ENCODE measurements around the gene C19orf81. TPM values are rescaled to one million over a fixed set of nuclear protein-coding genes. Genes with fewer than 3 reads are reported as not detected.

The C19orf81 gene
- total and polyA plus RNA-seq, 7 donors: 0.50 to 1.8 (median 1.0) TPM; not detected in 3

DNA sequence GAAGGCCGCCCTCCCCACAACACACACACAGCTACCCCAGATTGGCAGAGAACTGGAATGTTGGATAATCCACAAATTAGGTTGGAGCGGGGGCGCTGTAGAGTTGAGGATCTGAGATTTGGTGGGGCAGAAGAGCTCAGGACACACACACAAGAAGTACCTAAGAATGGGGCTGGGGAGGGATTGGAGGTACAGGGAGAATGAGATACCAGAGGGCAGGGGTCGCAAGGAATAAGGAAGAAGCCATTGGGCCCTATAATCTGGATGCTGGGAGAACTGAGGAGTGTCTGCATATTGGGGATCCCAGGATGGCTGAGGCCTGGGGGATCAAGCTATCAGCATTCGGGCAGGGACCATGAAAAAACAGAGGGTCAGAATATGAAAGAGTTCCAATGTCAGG is 21.1 kb upstream of the C19orf81 start:
- 88 to 96% (median 90%) methylated on average over 5 of the region's 5 CpGs for WGBS, 3 donors
- intact Hi-C loops (cut with DNase I): loop anchor here in 1 of 2 donors (10.0 kb wide), 1 partner anchor 543 kb away; no protein-coding TSS in a partner anchor
- no peak for ATAC-seq
- Histone ChIP-seq H3K27ac (no peak overlapping the region), H3K27me3 (ENCODE audit: insufficient read depth in 3 of 3, low read length in 2 of 3) (peaks cover 0 to 4% (median 0%) of the 10 kb centered on the region in 3 donors), H3K4me3 (no peak overlapping the region), H3K4me1 (no peaks in the 10 kb centered on the region), H3K36me3 (ENCODE audit: insufficient read depth in 1 of 2, low read depth in 1 of 2) (no peaks in the 10 kb centered on the region), H3K9me3 (no peaks in the 10 kb centered on the region)
- TF ChIP-seq, protein P1, sequence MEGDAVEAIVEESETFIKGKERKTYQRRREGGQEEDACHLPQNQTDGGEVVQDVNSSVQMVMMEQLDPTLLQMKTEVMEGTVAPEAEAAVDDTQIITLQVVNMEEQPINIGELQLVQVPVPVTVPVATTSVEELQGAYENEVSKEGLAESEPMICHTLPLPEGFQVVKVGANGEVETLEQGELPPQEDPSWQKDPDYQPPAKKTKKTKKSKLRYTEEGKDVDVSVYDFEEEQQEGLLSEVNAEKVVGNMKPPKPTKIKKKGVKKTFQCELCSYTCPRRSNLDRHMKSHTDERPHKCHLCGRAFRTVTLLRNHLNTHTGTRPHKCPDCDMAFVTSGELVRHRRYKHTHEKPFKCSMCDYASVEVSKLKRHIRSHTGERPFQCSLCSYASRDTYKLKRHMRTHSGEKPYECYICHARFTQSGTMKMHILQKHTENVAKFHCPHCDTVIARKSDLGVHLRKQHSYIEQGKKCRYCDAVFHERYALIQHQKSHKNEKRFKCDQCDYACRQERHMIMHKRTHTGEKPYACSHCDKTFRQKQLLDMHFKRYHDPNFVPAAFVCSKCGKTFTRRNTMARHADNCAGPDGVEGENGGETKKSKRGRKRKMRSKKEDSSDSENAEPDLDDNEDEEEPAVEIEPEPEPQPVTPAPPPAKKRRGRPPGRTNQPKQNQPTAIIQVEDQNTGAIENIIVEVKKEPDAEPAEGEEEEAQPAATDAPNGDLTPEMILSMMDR (IDR thresholded peaks at IDR 0.05): no peak
- no peak for DNase-seq

DNA sequence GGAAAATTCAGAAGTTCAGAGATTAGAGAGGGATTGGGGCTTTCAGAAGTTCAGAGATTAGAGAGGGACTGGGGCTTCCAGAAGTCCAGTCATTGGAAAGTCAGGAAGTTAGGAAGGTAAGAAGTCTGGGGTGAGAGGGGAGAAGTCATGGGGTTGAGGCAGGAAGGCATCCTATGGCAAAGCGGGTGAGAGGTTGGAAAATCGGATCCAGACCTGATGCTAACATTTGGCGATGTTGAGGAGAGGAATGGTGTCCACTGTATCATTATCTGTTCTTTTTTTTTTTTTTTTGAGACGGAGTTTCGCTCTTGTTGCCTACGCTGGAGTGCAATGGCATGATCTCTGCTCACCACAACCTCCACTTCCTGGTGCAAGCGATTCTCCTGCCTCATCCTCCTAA is 20.7 kb upstream of the C19orf81 start:
- no peaks in the 10 kb centered on the region for H3K9me3 ChIP-seq
- no peaks in the 10 kb centered on the region for H3K4me1 ChIP-seq
- TF ChIP-seq, protein P1 (IDR thresholded peaks at IDR 0.05): no peak
- no peak overlapping the region for H3K4me3 ChIP-seq
- intact Hi-C loops (cut with DNase I): loop anchor here in 1 of 2 donors (10.0 kb wide), 1 partner anchor 544 kb away; no protein-coding TSS in a partner anchor
- H3K27me3 ChIP-seq (ENCODE audit: insufficient read depth in 3 of 3, low read length in 2 of 3): peaks cover 0 to 4% (median 0%) of the 10 kb centered on the region in 3 donors
- H3K27ac ChIP-seq: no peak overlapping the region
- ATAC-seq (no peak), DNase-seq (no peak)
- H3K36me3 ChIP-seq (ENCODE audit: insufficient read depth in 1 of 2, low read depth in 1 of 2): no peaks in the 10 kb centered on the region
- 84 to 91% (median 88%) methylated on average over 5 to 7 of the region's 7 CpGs for WGBS, 3 donors

DNA sequence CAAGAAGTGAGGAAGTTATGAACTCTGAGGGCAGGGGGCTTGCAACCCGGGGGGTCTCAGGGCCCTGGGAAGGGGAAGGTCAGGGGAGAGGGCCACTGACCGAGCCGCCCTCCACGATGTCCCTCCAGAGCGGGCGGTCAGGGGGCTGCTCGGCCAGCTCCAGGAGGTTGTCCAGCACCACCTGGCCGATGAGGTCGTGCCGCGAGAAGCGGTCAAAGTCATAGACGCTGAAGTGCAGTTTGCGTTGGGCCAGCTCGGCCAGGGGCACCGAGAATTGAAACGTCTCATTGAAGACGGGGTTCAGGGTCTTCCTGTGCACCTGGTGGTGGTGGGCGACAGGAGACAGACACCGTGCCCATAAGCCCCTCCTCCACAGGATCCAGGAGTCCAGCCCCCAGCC is 20.1 kb upstream of the C19orf81 start:
- no peak for DNase-seq
- Histone ChIP-seq H3K9me3 (no peaks in the 10 kb centered on the region), H3K4me3 (no peak overlapping the region), H3K4me1 (no peaks in the 10 kb centered on the region), H3K36me3 (ENCODE audit: insufficient read depth in 1 of 2, low read depth in 1 of 2) (no peaks in the 10 kb centered on the region), H3K27me3 (ENCODE audit: insufficient read depth in 3 of 3, low read length in 2 of 3) (peaks cover 0 to 4% (median 0%) of the 10 kb centered on the region in 3 donors), H3K27ac (no peak overlapping the region)
- intact Hi-C loops (cut with DNase I): loop anchor here in 1 of 2 donors (10.0 kb wide), 1 partner anchor 544 kb away; no protein-coding TSS in a partner anchor
- no peak for ATAC-seq
- TF ChIP-seq, protein P1 (IDR thresholded peaks at IDR 0.05): no peak
- WGBS, 3 donors: 67 to 76% (median 73%) methylated on average over 20 of the region's 20 CpGs

DNA sequence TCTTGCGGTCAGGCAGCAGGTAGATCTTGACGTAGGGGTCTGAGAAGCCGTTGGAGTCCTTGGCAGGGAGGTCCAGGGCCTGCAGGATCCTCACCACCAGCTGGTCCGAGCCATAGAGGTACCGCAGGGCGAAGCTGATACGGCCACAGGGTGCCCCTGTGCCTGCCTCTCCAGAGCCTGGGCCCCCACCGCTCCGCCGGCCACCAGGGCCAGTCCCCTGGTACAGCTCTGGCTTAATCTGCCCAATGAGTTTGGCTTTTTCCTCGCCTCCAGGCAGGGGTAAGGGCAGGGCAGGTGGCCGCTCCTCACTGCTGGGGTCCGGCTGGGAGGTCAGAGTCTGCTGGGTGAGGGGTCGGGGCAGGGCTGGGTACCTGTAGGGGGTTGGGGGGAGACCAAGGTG is 19.4 kb upstream of the C19orf81 start:
- TF ChIP-seq, protein P1 (IDR thresholded peaks at IDR 0.05): no peak
- Histone ChIP-seq H3K27ac (no peak overlapping the region), H3K9me3 (no peaks in the 10 kb centered on the region), H3K27me3 (ENCODE audit: insufficient read depth in 3 of 3, low read length in 2 of 3) (peaks cover 0 to 4% (median 0%) of the 10 kb centered on the region in 3 donors), H3K36me3 (ENCODE audit: insufficient read depth in 1 of 2, low read depth in 1 of 2) (no peaks in the 10 kb centered on the region), H3K4me3 (no peak overlapping the region), H3K4me1 (no peaks in the 10 kb centered on the region)
- WGBS, 3 donors: 70 to 75% (median 75%) methylated on average over 14 of the region's 14 CpGs
- intact Hi-C loops (cut with DNase I): loop anchor here in 1 of 2 donors (10.0 kb wide), 1 partner anchor 545 kb away; no protein-coding TSS in a partner anchor
- ATAC-seq (no peak), DNase-seq (no peak)
